Measurements from ENCODE around the gene CCND2.

GRCh38 chr12:4224206-4224889 is 49.2 kb upstream of the CCND2 start:
- TF ChIP-seq EZH2 (IDR thresholded peaks at IDR 0.05; ENCODE audit: borderline replicate concordance, insufficient read depth, low read length, poor library complexity, severe bottlenecking) (no peak), CTCF (IDR thresholded peaks at IDR 0.05; ENCODE audit: poor library complexity, severe bottlenecking) (no peak), EP300 (conservative IDR thresholded peaks at IDR 0.05; ENCODE audit: poor library complexity, severe bottlenecking) (no peak), RAD21 (conservative IDR thresholded peaks at IDR 0.05) (no peak), TAF1 (IDR thresholded peaks at IDR 0.05; ENCODE audit: low read depth) (no peak), REST (IDR thresholded peaks at IDR 0.05; ENCODE audit: borderline replicate concordance) (no peak), POLR2AphosphoS5 (IDR thresholded peaks at IDR 0.05) (no peak), MXI1 (conservative IDR thresholded peaks at IDR 0.05; ENCODE audit: poor library complexity, severe bottlenecking) (no peak)

All from neural cell (in vitro differentiated cells).